IMR-90 (cell line): ENCODE results near the gene ETV4. TPM values are rescaled to one million over a fixed set of nuclear protein-coding genes. Genes with fewer than 3 reads are reported as not detected.

Source experiments
- ATAC-seq: fragments of 200-7000 bp; cut with Tn5 transposase; 2 replicates; pipeline ENCODE4 v1.9.1; 2020; ENCODE audit warnings: low read depth, mild to moderate bottlenecking, moderate library complexity
- BruUV-seq: library from RNA; stranded (reverse); fragments of 400-500 nt; replicated peaks from 2 replicates; lab custom pipeline; 2021; lab: Mats Ljungman, UMichigan
- CTCF ChIA-PET: fragments of 300-600 bp; formaldehyde crosslinking; extraction: SDS; loops from one replicate; lab custom pipeline; 2021; ENCODE audit warnings: antibody characterized with exemption; lab: Yijun Ruan, JAX
- POLR2A ChIA-PET: fragments of 300-600 bp; sonication (Branson Sonifier 250); formaldehyde crosslinking; loops from one replicate; lab custom pipeline; 2022; ENCODE audit warnings: antibody characterized with exemption; ENCODE audit not compliant: unreplicated experiment; lab: Charles Lee
- DNase-seq: peaks from one replicate; pipeline ENCODE4 v3.0.0; 2013
- H2AFZ ChIP-seq: replicated peaks from 2 replicates; pipeline ENCODE3; 2013; ENCODE audit warnings: low read length, mild to moderate bottlenecking; ENCODE audit not compliant: poor library complexity
- H2AK5ac ChIP-seq: 2 replicates; pipeline ENCODE4 v1.6.1; 2013; ENCODE audit warnings: low read depth, low read length, inconsistent platforms
- H2AK9ac ChIP-seq: replicated peaks from 2 replicates; pipeline ENCODE3; 2013; ENCODE audit warnings: mild to moderate bottlenecking, low read depth, low read length, moderate library complexity; ENCODE audit not compliant: poor library complexity
- H2BK120ac ChIP-seq: 2 replicates; pipeline ENCODE4 v1.6.1; 2013; ENCODE audit warnings: low read depth, low read length, inconsistent platforms
- H2BK15ac ChIP-seq: 3 replicates; pipeline ENCODE4 v1.6.1; 2013; ENCODE audit warnings: low read depth, low read length, inconsistent platforms
- H2BK20ac ChIP-seq: 2 replicates; pipeline ENCODE4 v1.6.1; 2013; ENCODE audit warnings: low read depth, mild to moderate bottlenecking, inconsistent platforms, low read length, moderate library complexity
- H2BK5ac ChIP-seq: 2 replicates; pipeline ENCODE4 v1.6.1; 2013; ENCODE audit warnings: mild to moderate bottlenecking, low read depth, low read length, inconsistent platforms; ENCODE audit not compliant: poor library complexity, severe bottlenecking
- H3K14ac ChIP-seq: replicated peaks from 2 replicates; pipeline ENCODE4 v1.6.1; 2013; ENCODE audit warnings: low read depth, low read length, inconsistent platforms
- H3K18ac ChIP-seq: 2 replicates; pipeline ENCODE4 v1.6.1; 2013; ENCODE audit warnings: low read depth, low read length, control low read depth
- H3K23ac ChIP-seq: 2 replicates; pipeline ENCODE4 v1.6.1; 2013; ENCODE audit warnings: low read depth, low read length, inconsistent platforms
- H3K27ac ChIP-seq: 2 replicates; pipeline ENCODE4 v1.5.1; 2013; ENCODE audit warnings: mild to moderate bottlenecking, control low read depth, low read length; ENCODE audit not compliant: insufficient read depth
- H3K27me3 ChIP-seq: 2 replicates; pipeline ENCODE4 v1.6.1; 2013; ENCODE audit warnings: low read length; ENCODE audit not compliant: control insufficient read depth, insufficient read depth
- H3K36me3 ChIP-seq: 2 replicates; pipeline ENCODE4 v1.6.1; 2013; ENCODE audit warnings: low read length, mixed read lengths; ENCODE audit not compliant: control insufficient read depth, insufficient read depth
- H3K4ac ChIP-seq: 2 replicates; pipeline ENCODE4 v1.6.1; 2013; ENCODE audit warnings: low read depth, low read length, inconsistent platforms
- H3K4me1 ChIP-seq: 2 replicates; pipeline ENCODE4 v1.6.1; 2013; ENCODE audit warnings: low read length, mixed read lengths; ENCODE audit not compliant: control insufficient read depth, insufficient read depth
- H3K4me2 ChIP-seq: 2 replicates; pipeline ENCODE4 v1.6.1; 2013; ENCODE audit warnings: low read depth, mild to moderate bottlenecking, control low read depth, low read length, moderate library complexity
- H3K4me3 ChIP-seq: 2 replicates; pipeline ENCODE4 v1.5.1; 2013; ENCODE audit warnings: low read depth, mild to moderate bottlenecking, control low read depth, low read length, moderate library complexity; ENCODE audit not compliant: insufficient read depth
- H3K56ac ChIP-seq: 2 replicates; pipeline ENCODE4 v1.6.1; 2013; ENCODE audit warnings: low read length, inconsistent platforms; ENCODE audit not compliant: insufficient read depth; ENCODE audit errors: extremely low read depth
- H3K79me1 ChIP-seq, 2 experiments: 2 replicates each; pipeline ENCODE4 v1.6.1; 2013; ENCODE audit warnings: low read length in 2 of 2, inconsistent platforms in 1 of 2, low read depth in 1 of 2
- H3K9ac ChIP-seq: 2 replicates; pipeline ENCODE4 v1.6.1; 2013; ENCODE audit warnings: low read depth, low read length, control low read depth
- H3K9me1 ChIP-seq: 2 replicates; pipeline ENCODE4 v1.6.1; 2013; ENCODE audit warnings: low read length, inconsistent platforms; ENCODE audit not compliant: insufficient read depth
- H3K9me3 ChIP-seq: 2 replicates; pipeline ENCODE4 v1.6.1; 2013; ENCODE audit warnings: low read length; ENCODE audit not compliant: control insufficient read depth, insufficient read depth
- H4K20me1 ChIP-seq: 2 replicates; pipeline ENCODE4 v1.6.1; 2013; ENCODE audit warnings: low read length, inconsistent platforms; ENCODE audit not compliant: insufficient read depth
- H4K5ac ChIP-seq: 2 replicates; pipeline ENCODE4 v1.6.1; 2013; ENCODE audit warnings: mild to moderate bottlenecking, low read depth, low read length, control low read depth
- H4K8ac ChIP-seq, 2 experiments: 2 replicates each; pipeline ENCODE4 v1.6.1; 2013; ENCODE audit warnings: low read depth in 2 of 2, low read length in 2 of 2, control low read depth in 1 of 2, inconsistent platforms in 1 of 2
- H4K91ac ChIP-seq: 2 replicates; pipeline ENCODE4 v1.6.1; 2013; ENCODE audit warnings: low read depth, low read length, inconsistent platforms; ENCODE audit not compliant: insufficient read depth
- BHLHE40 ChIP-seq: fragments of 150-350 bp; IDR thresholded peaks from 2 replicates; pipeline ENCODE4 v1.6.1; 2016; ENCODE audit warnings: mild to moderate bottlenecking, low read depth, low read length
- CEBPB ChIP-seq: IDR thresholded peaks from 2 replicates; pipeline ENCODE4 v1.6.1; 2012; ENCODE audit warnings: low read depth, low read length, improper control_type of control experiment
- CHD1 ChIP-seq: IDR thresholded peaks from 2 replicates; pipeline ENCODE4 v1.6.1; 2012; ENCODE audit warnings: low read depth, low read length, improper control_type of control experiment
- CTCF ChIP-seq: conservative IDR thresholded peaks from 2 replicates; pipeline ENCODE4 v1.5.1; 2012; ENCODE audit warnings: mild to moderate bottlenecking, low read depth, low read length, improper control_type of control experiment
- FOS ChIP-seq: fragments of 150-350 bp; IDR thresholded peaks from 2 replicates; pipeline ENCODE4 v1.6.1; 2016; ENCODE audit warnings: low read depth, low read length
- MAFK ChIP-seq: IDR thresholded peaks from 2 replicates; pipeline ENCODE4 v1.6.1; 2012; ENCODE audit warnings: low read depth, low read length, improper control_type of control experiment
- MAZ ChIP-seq: IDR thresholded peaks from 2 replicates; pipeline ENCODE4 v1.6.1; 2012; ENCODE audit warnings: low read depth, mild to moderate bottlenecking, low read length, improper control_type of control experiment, moderate library complexity, borderline replicate concordance
- MXI1 ChIP-seq: IDR thresholded peaks from 2 replicates; pipeline ENCODE4 v1.6.1; 2012; ENCODE audit warnings: low read depth, mild to moderate bottlenecking, low read length, moderate library complexity, borderline replicate concordance
- NFE2L2 ChIP-seq: fragments of 150-350 bp; IDR thresholded peaks from 2 replicates; pipeline ENCODE4 v1.6.1; 2016; ENCODE audit warnings: low read depth, mild to moderate bottlenecking, low read length
- POLR2A ChIP-seq: IDR thresholded peaks from 2 replicates; pipeline ENCODE4 v1.6.1; 2012; ENCODE audit warnings: mild to moderate bottlenecking, low read depth, low read length
- RAD21 ChIP-seq: IDR thresholded peaks from 2 replicates; pipeline ENCODE4 v1.6.1; 2012; ENCODE audit warnings: low read length, improper control_type of control experiment
- RCOR1 ChIP-seq: IDR thresholded peaks from 2 replicates; pipeline ENCODE4 v1.6.1; 2012; ENCODE audit warnings: mild to moderate bottlenecking, low read length, improper control_type of control experiment; ENCODE audit not compliant: insufficient replicate concordance
- RFX5 ChIP-seq: IDR thresholded peaks from 2 replicates; pipeline ENCODE4 v1.8.0; 2012; ENCODE audit warnings: low read depth, mild to moderate bottlenecking, low read length, moderate library complexity
- SMC3 ChIP-seq: fragments of 150-350 bp; IDR thresholded peaks from 2 replicates; pipeline ENCODE4 v1.6.1; 2016; ENCODE audit warnings: low read depth, mild to moderate bottlenecking, antibody characterized with exemption, low read length, moderate library complexity
- WGBS, 2 experiments: methylation state at CpG; one replicate each; pipeline versions ENCODE4 v1.1.5 to v1.1.7; 2013; ENCODE audit warnings: missing lambda C conversion rate in 2 of 2; ENCODE audit not compliant: insufficient read length in 1 of 2; ENCODE audit errors: extremely low coverage in 2 of 2; 5-methylcytosine and 5-hydroxymethylcytosine counted together
- dilution Hi-C: fragments of 300-500 bp; cut with HindIII; formaldehyde crosslinking; loops from one replicate; pipeline ENCODE4 v1.14.3; 2018; ENCODE audit warnings: low sequenced_read_pairs; ENCODE audit not compliant: unreplicated experiment
- in situ Hi-C: fragments of 300-500 bp; cut with MboI; formaldehyde crosslinking; loops from 3 replicates; pipeline ENCODE4 v1.14.3; 2019; ENCODE audit warnings: low sequenced_read_pairs, inconsistent platforms, mixed read lengths
- intact Hi-C: fragments of 100-400 bp; cut with micrococcal nuclease; formaldehyde crosslinking; loops from 2 replicates; pipeline ENCODE4 v1.10.0; 2022
- polyA plus RNA-seq, 3 experiments: library from polyadenylated mRNA; depleted of rRNA; stranded (reverse); fragments of >200 nt; gene quantifications; 2 replicates each; pipeline ENCODE4 v1.2.3, GENCODE V29; 2012; ENCODE audit warnings: low replicate concordance in 1 of 3
- total RNA-seq: library from RNA; depleted of rRNA; stranded (reverse); fragments of >200 nt; gene quantifications from 2 replicates; pipeline ENCODE4 v1.2.3, GENCODE V29; 2012
- TF ChIP-seq, protein P1 (sequence below): fragments of 150-350 bp; IDR thresholded peaks from 2 replicates; pipeline ENCODE4 v1.6.1; 2016; ENCODE audit warnings: low read depth, mild to moderate bottlenecking, low read length, moderate library complexity, borderline replicate concordance
- TF ChIP-seq, protein P2 (sequence below): fragments of 150-350 bp; IDR thresholded peaks from 2 replicates; pipeline ENCODE4 v1.6.1; 2017; ENCODE audit warnings: mild to moderate bottlenecking, antibody characterized with exemption, low read length, low read depth

The ETV4 gene
- total and polyA plus RNA-seq, 2 of the 4 experiments (the other 2 are of a cell fraction), result 4.3 to 13.2 TPM

- Histone ChIP-seq H4K5ac (no peak overlapping the region), H2BK5ac (no peak overlapping the region), H2AK5ac (peak overlapping the region; percentile 27), H3K4me3 (no peak overlapping the region), H3K56ac (no peak overlapping the region), H3K27ac (no peak overlapping the region), H3K14ac (no peak overlapping the region), H3K9me3 (no peaks in the 10 kb centered on the region), H3K27me3 (no peaks in the 10 kb centered on the region), H3K23ac (no peak overlapping the region), H4K8ac (no peak overlapping the region), H2BK15ac (peak overlapping the region; percentile 73; the same call in 1 of the 3 replicates), H3K4me1 (peaks cover 16% of the 10 kb centered on the region), H3K4ac (no peak overlapping the region; the same call in 1 of the 2 replicates), H2BK20ac (0 out of 2 replicates have a peak overlapping the region, but pooled peaks have one; percentile 47), H3K9ac (no peak overlapping the region), H3K18ac (no peak overlapping the region), H3K4me2 (no peak overlapping the region), H3K9me1 (peaks cover 16% of the 10 kb centered on the region), H4K91ac (no peak overlapping the region), H2BK120ac (no peak overlapping the region; the same call in 1 of the 2 replicates), H3K36me3 (no peaks in the 10 kb centered on the region), H2AK9ac (no peak overlapping the region), H4K20me1 (no peaks in the 10 kb centered on the region), H3K79me1 (no peaks in the 10 kb centered on the region), H2AFZ (no peak overlapping the region)
- DNase-seq, result no peak
- BruUV-seq, result no TSS peak
- intact Hi-C loops (no loop called here), dilution Hi-C loops (no loop called here), in situ Hi-C loops (no loop called here)
- CTCF ChIA-PET, result no interaction called here
- POLR2A ChIA-PET, result no interaction called here
- ATAC-seq, result no peak
- TF ChIP-seq NFE2L2 (no peak), RFX5 (no peak), CTCF (no peak), POLR2A (no peak), RAD21 (no peak), MXI1 (no peak), CHD1 (no peak), CEBPB (no peak), MAZ (no peak), FOS (no peak), RCOR1 (no peak), BHLHE40 (no peak), SMC3 (no peak), MAFK (no peak)
- TF ChIP-seq, protein P1, sequence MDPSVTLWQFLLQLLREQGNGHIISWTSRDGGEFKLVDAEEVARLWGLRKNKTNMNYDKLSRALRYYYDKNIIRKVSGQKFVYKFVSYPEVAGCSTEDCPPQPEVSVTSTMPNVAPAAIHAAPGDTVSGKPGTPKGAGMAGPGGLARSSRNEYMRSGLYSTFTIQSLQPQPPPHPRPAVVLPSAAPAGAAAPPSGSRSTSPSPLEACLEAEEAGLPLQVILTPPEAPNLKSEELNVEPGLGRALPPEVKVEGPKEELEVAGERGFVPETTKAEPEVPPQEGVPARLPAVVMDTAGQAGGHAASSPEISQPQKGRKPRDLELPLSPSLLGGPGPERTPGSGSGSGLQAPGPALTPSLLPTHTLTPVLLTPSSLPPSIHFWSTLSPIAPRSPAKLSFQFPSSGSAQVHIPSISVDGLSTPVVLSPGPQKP, result no peak
- TF ChIP-seq, protein P2, sequence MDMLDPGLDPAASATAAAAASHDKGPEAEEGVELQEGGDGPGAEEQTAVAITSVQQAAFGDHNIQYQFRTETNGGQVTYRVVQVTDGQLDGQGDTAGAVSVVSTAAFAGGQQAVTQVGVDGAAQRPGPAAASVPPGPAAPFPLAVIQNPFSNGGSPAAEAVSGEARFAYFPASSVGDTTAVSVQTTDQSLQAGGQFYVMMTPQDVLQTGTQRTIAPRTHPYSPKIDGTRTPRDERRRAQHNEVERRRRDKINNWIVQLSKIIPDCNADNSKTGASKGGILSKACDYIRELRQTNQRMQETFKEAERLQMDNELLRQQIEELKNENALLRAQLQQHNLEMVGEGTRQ, result no peak
- 100% methylated on average over 2 of the region's 7 CpGs; no CpG with 5 or more reads in 1 of the 2 experiments for WGBS, 2 experiments
Measured at GRCh38 chr17:43583332-43583731, 37.2 kb upstream of the ETV4 start.
